ENCODE data around the gene RALGAPA2. TPM values are rescaled to one million over a fixed set of nuclear protein-coding genes. Genes with fewer than 3 reads are reported as not detected.

The RALGAPA2 gene
- total and polyA plus RNA-seq, 2 of the 13 experiments (the other 11 are each of a cell fraction or from before 2014, with no cell fraction given): 13.8 to 17.7 TPM

DNA sequence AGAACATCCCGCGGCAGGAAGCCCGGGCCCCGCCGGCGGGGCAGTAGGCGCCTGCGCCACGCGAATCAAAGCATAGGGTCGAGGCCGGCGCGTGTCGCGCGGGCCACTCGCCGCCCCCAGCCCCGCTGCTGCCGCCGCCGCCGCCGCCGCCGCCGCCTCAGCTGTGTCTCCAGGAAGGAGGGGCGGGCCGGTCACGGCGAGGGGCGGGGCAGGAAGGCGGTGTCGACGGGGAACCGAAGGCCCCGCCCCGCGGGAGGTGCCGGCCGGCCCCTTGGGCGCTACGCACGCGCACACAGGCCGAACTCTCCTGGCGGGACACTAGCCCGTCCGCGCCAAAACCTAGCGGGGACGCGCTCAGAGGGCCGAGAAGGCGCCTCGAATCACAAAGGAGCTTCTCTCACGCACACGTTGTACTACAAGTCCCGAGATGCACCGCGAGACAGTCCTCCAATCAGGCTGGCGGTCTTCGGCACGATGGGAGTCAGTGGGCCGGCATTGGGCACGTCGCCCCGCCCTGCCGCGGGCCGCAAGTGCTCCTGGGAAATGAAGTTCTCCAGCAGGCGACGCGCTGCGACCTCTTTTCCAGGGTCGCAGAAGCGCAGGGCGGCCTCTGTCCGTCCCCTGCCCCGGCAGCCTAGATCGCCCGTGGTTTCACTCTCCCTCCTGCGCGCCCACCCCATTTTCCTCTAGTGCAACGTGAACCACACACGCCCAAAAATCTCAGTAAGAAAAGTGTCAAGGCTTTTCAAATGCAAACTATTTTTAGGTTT, at the start of gene RALGAPA2 (continued):
- TF ChIP-seq, protein P1, sequence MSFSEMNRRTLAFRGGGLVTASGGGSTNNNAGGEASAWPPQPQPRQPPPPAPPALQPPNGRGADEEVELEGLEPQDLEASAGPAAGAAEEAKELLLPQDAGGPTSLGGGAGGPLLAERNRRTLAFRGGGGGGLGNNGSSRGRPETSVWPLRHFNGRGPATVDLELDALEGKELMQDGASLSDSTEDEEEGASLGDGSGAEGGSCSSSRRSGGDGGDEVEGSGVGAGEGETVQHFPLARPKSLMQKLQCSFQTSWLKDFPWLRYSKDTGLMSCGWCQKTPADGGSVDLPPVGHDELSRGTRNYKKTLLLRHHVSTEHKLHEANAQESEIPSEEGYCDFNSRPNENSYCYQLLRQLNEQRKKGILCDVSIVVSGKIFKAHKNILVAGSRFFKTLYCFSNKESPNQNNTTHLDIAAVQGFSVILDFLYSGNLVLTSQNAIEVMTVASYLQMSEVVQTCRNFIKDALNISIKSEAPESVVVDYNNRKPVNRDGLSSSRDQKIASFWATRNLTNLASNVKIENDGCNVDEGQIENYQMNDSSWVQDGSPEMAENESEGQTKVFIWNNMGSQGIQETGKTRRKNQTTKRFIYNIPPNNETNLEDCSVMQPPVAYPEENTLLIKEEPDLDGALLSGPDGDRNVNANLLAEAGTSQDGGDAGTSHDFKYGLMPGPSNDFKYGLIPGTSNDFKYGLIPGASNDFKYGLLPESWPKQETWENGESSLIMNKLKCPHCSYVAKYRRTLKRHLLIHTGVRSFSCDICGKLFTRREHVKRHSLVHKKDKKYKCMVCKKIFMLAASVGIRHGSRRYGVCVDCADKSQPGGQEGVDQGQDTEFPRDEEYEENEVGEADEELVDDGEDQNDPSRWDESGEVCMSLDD (CRISPR knock-in tag; IDR thresholded peaks at IDR 0.05; ENCODE audit: borderline replicate concordance): no peak
- TF ChIP-seq ZNF607 (CRISPR knock-in tag; IDR thresholded peaks at IDR 0.05; ENCODE audit: borderline replicate concordance) (peak; percentile 91), MAFF (IDR thresholded peaks at IDR 0.05; ENCODE audit: low read depth, low read length) (0 out of 2 replicates have a peak, but pooled peaks have one; percentile 1), RAD21 (CRISPR knock-in tag; IDR thresholded peaks at IDR 0.05) (peak; percentile 29; the same call in 1 of the 2 replicates), XRCC5 (optimal IDR thresholded peaks at IDR 0.05; ENCODE audit: low read length) (peak; percentile 76), SNAI1 (CRISPR knock-in tag; IDR thresholded peaks at IDR 0.05; ENCODE audit: borderline replicate concordance) (no peak), GABPA (IDR thresholded peaks at IDR 0.05; ENCODE audit: low read depth, low read length) (peak; percentile 43), GABPA (CRISPR knock-in tag; IDR thresholded peaks at IDR 0.05; ENCODE audit: low read depth) (peak; percentile 90), ZNF138 (CRISPR knock-in tag; IDR thresholded peaks at IDR 0.05; ENCODE audit: low read depth) (peak; percentile 55; the same call in 1 of the 2 replicates), RFX1 (IDR thresholded peaks at IDR 0.05) (no peak), ISX (CRISPR knock-in tag; conservative IDR thresholded peaks at IDR 0.05) (no peak), SOX5 (CRISPR knock-in tag; IDR thresholded peaks at IDR 0.05; ENCODE audit: borderline replicate concordance) (peak; percentile 57; the same call in 1 of the 2 replicates), ZNF782 (CRISPR knock-in tag; IDR thresholded peaks at IDR 0.05; ENCODE audit: borderline replicate concordance) (peak; percentile 94), SNAPC2 (CRISPR knock-in tag; IDR thresholded peaks at IDR 0.05) (no peak), NFKB2 (CRISPR knock-in tag; IDR thresholded peaks at IDR 0.05; ENCODE audit: borderline replicate concordance) (peak; percentile 71; the same call in 1 of the 2 replicates), MEF2D (CRISPR knock-in tag; IDR thresholded peaks at IDR 0.05) (peak; percentile 82)
- TF ChIP-seq, protein P2, sequence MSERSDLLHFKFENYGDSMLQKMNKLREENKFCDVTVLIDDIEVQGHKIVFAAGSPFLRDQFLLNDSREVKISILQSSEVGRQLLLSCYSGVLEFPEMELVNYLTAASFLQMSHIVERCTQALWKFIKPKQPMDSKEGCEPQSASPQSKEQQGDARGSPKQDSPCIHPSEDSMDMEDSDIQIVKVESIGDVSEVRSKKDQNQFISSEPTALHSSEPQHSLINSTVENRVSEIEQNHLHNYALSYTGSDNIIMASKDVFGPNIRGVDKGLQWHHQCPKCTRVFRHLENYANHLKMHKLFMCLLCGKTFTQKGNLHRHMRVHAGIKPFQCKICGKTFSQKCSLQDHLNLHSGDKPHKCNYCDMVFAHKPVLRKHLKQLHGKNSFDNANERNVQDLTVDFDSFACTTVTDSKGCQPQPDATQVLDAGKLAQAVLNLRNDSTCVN (CRISPR knock-in tag; IDR thresholded peaks at IDR 0.05; ENCODE audit: borderline replicate concordance): peak; percentile 20; the same call in 1 of the 2 replicates
- TF ChIP-seq, protein P3, sequence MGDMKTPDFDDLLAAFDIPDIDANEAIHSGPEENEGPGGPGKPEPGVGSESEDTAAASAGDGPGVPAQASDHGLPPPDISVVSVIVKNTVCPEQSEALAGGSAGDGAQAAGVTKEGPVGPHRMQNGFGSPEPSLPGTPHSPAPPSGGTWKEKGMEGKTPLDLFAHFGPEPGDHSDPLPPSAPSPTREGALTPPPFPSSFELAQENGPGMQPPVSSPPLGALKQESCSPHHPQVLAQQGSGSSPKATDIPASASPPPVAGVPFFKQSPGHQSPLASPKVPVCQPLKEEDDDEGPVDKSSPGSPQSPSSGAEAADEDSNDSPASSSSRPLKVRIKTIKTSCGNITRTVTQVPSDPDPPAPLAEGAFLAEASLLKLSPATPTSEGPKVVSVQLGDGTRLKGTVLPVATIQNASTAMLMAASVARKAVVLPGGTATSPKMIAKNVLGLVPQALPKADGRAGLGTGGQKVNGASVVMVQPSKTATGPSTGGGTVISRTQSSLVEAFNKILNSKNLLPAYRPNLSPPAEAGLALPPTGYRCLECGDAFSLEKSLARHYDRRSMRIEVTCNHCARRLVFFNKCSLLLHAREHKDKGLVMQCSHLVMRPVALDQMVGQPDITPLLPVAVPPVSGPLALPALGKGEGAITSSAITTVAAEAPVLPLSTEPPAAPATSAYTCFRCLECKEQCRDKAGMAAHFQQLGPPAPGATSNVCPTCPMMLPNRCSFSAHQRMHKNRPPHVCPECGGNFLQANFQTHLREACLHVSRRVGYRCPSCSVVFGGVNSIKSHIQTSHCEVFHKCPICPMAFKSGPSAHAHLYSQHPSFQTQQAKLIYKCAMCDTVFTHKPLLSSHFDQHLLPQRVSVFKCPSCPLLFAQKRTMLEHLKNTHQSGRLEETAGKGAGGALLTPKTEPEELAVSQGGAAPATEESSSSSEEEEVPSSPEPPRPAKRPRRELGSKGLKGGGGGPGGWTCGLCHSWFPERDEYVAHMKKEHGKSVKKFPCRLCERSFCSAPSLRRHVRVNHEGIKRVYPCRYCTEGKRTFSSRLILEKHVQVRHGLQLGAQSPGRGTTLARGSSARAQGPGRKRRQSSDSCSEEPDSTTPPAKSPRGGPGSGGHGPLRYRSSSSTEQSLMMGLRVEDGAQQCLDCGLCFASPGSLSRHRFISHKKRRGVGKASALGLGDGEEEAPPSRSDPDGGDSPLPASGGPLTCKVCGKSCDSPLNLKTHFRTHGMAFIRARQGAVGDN (CRISPR knock-in tag; IDR thresholded peaks at IDR 0.05): peak; percentile 91
- TF ChIP-seq, protein P4, sequence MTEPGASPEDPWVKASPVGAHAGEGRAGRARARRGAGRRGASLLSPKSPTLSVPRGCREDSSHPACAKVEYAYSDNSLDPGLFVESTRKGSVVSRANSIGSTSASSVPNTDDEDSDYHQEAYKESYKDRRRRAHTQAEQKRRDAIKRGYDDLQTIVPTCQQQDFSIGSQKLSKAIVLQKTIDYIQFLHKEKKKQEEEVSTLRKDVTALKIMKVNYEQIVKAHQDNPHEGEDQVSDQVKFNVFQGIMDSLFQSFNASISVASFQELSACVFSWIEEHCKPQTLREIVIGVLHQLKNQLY (CRISPR knock-in tag; IDR thresholded peaks at IDR 0.05): no peak; the same call in 1 of the 2 replicates
- TF ChIP-seq, protein P5, sequence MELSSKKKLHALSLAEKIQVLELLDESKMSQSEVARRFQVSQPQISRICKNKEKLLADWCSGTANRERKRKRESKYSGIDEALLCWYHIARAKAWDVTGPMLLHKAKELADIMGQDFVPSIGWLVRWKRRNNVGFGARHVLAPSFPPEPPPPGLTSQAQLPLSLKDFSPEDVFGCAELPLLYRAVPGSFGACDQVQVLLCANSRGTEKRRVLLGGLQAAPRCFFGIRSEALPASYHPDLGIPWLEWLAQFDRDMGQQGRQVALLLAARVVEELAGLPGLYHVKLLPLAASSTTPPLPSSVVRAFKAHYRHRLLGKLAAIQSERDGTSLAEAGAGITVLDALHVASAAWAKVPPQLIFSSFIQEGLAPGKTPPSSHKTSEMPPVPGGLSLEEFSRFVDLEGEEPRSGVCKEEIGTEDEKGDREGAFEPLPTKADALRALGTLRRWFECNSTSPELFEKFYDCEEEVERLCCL (CRISPR knock-in tag; IDR thresholded peaks at IDR 0.05; ENCODE audit: borderline replicate concordance): no peak

Measured in HepG2 (cell line).